Tibial nerve (tissue), 4 donors: Measurements from ENCODE around the gene CEP170B. TPM values are rescaled to one million over a fixed set of nuclear protein-coding genes. Genes with fewer than 3 reads are reported as not detected.

ENCODE experiments used
- DNase-seq, 2 donors: peaks; one replicate each; pipeline ENCODE4 v3.0.0-alpha.2; 2019; ENCODE audit warnings: low spot score in 2 of 2
- H3K27ac ChIP-seq, 4 donors: fragments of 200-600 bp; sonication (generic) in 3 of 4; one replicate each; pipeline ENCODE4 v1.5.1; 2017 to 2019; ENCODE audit warnings: mild to moderate bottlenecking in 1 of 4
- H3K27me3 ChIP-seq, 2 donors: fragments of 200-600 bp; sonication (generic) in 1 of 2; one replicate each; pipeline versions ENCODE4 v1.5.1 to v1.6.0; 2017 to 2019
- H3K36me3 ChIP-seq, 3 donors: fragments of 200-600 bp; sonication (generic); one replicate each; pipeline ENCODE4 v1.5.1; 2018 to 2019
- H3K4me1 ChIP-seq, 4 donors: fragments of 200-600 bp; sonication (generic) in 3 of 4; one replicate each; pipeline ENCODE4 v1.5.1; 2017 to 2019
- H3K4me3 ChIP-seq, 4 donors: fragments of 200-600 bp; sonication (generic) in 3 of 4; one replicate each; pipeline ENCODE4 v1.5.1; 2017 to 2019; ENCODE audit warnings: mild to moderate bottlenecking in 1 of 4, moderate library complexity in 1 of 4
- H3K9me3 ChIP-seq, 4 donors: fragments of 200-600 bp; sonication (generic) in 3 of 4; one replicate each; pipeline ENCODE4 v1.5.1; 2017 to 2019
- CTCF ChIP-seq, 5 experiments: fragments of 200-600 bp in 3 of 5; fragments of 450-650 bp in 2 of 5; sonication (generic) in 3 of 5; IDR thresholded peaks; one replicate each; pipeline ENCODE4 v1.5.1; 2016 to 2019; ENCODE audit warnings: antibody characterized with exemption in 5 of 5, mild to moderate bottlenecking in 3 of 5, moderate library complexity in 2 of 5
- EP300 ChIP-seq, 2 donors: sonication (generic); formaldehyde crosslinking; IDR thresholded peaks; one replicate each; pipeline ENCODE4 v1.6.1; 2017; ENCODE audit warnings: antibody characterized with exemption in 2 of 2, mild to moderate bottlenecking in 1 of 2
- POLR2A ChIP-seq, 2 donors: fragments of 450-650 bp; IDR thresholded peaks; one replicate each; pipeline ENCODE4 v1.6.1; 2017; ENCODE audit warnings: antibody characterized with exemption in 2 of 2, mild to moderate bottlenecking in 2 of 2, moderate library complexity in 2 of 2
- WGBS, 2 donors: methylation state at CpG; one replicate each; pipeline ENCODE4 v1.1.5; 2018; 5-methylcytosine and 5-hydroxymethylcytosine counted together
- total RNA-seq, 4 donors: library from RNA; depleted of rRNA; stranded (reverse); fragments of >200 nt; gene quantifications; one replicate each; pipeline ENCODE4 v1.1.0, GENCODE V29; 2016

The CEP170B gene
- total RNA-seq, 4 donors from 2014 or later = 10.1 to 36.3 (median 13.0) TPM

DNA sequence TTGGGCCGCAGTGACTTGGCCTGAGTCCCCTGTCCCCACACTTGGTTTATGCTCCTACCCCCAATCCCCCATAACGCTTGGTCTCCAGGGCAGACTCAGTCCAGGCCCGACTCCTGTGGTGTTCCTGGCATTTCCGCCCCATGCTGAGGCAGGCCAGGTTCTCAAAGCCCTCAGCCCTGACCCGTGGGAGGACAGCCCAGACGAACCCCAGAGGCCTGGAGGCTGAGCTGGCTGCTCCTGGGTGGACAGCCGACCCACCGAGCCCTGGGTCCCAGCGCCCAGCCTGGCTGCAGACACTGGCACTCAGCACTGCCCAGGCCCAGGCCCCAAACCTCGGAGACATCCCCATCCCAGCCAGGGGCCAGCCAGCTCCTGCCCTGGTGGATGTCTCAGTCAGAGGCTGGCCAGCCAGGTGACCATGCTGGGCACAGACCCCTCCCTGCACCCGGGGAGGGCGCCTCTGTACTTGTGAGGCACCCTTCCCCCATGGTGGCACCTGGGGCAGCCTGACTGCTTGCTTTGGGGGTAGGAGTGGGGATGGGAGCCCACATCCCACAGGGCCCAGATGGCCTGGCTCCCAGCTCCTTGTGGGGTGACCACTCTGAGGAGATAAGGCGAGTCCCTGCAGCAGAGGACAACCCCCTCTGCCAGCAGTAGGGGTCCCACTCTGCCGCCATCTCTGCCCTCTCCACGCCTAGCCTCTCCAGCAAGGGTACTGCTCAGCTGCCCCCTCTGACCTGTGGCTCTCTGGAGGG, 61.0 kb downstream of the CEP170B start:
- peaks cover 0 to 5% (median 0%) of the 10 kb centered on the region in 4 donors for H3K4me1 ChIP-seq
- H3K27ac ChIP-seq = peak overlapping the region in 1 of 4 donors; percentile 12
- no peaks in the 10 kb centered on the region for H3K36me3 ChIP-seq
- no peaks in the 10 kb centered on the region for H3K27me3 ChIP-seq
- TF ChIP-seq CTCF (IDR thresholded peaks at IDR 0.05) (no peak), EP300 (IDR thresholded peaks at IDR 0.05) (no peak), POLR2A (IDR thresholded peaks at IDR 0.05) (no peak)
- H3K9me3 ChIP-seq = peaks cover 0 to 16% (median 0%) of the 10 kb centered on the region in 4 donors
- no peak for DNase-seq
- no peak overlapping the region for H3K4me3 ChIP-seq
- WGBS, 2 donors = 76 to 77% methylated on average over 9 to 10 of the region's 15 CpGs

GRCh38 chr14:104926619-104927431, 61.8 kb downstream of the CEP170B start:
- no peak overlapping the region for H3K4me3 ChIP-seq
- H3K27ac ChIP-seq = no peak overlapping the region
- no peaks in the 10 kb centered on the region for H3K36me3 ChIP-seq
- peaks cover 0 to 16% (median 0%) of the 10 kb centered on the region in 4 donors for H3K9me3 ChIP-seq
- DNase-seq = no peak
- 66 to 69% methylated on average over 15 to 19 of the region's 21 CpGs for WGBS, 2 donors
- no peak for TF ChIP-seq EP300 (IDR thresholded peaks at IDR 0.05)
- TF ChIP-seq CTCF (IDR thresholded peaks at IDR 0.05) = no peak
- no peak for TF ChIP-seq POLR2A (IDR thresholded peaks at IDR 0.05)
- no peaks in the 10 kb centered on the region for H3K27me3 ChIP-seq
- peaks cover 0 to 8% (median under 1%) of the 10 kb centered on the region in 4 donors for H3K4me1 ChIP-seq

- no peak overlapping the region for H3K27ac ChIP-seq
- 54 to 60% methylated on average over 1 to 10 of the region's 10 CpGs for WGBS, 2 donors
- peaks cover 0 to 14% (median 4%) of the 10 kb centered on the region in 4 donors for H3K4me1 ChIP-seq
- no peaks in the 10 kb centered on the region for H3K27me3 ChIP-seq
- TF ChIP-seq CTCF (IDR thresholded peaks at IDR 0.05) (no peak), EP300 (IDR thresholded peaks at IDR 0.05) (no peak), POLR2A (IDR thresholded peaks at IDR 0.05) (no peak)
- peaks cover 0 to 16% (median 0%) of the 10 kb centered on the region in 4 donors for H3K9me3 ChIP-seq
- no peaks in the 10 kb centered on the region for H3K36me3 ChIP-seq
- no peak overlapping the region for H3K4me3 ChIP-seq
- no peak for DNase-seq
These were observed 62.4 kb downstream of the CEP170B start for GRCh38 chr14:104927432-104927816.

DNA sequence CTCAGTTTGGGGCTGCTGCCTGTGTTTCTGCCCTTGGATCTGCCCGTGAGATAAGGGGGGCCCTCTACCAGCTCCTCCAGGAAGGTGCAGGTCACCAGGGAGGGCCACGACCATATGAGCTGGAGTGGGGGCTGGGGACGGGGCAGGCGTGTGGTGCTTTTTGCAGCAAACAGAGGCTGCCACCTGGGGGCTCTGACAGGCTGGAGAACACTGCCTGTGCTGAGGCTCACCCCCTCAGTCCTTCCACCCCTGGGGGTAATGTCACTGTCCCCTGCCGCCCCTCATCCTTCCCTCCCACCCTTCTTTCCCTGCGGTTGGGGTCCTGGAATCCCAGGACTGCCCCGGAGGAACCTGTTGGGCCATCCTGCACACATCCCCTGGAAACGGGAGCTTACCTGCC, 62.8 kb downstream of the CEP170B start:
- H3K27ac ChIP-seq = no peak overlapping the region
- TF ChIP-seq EP300 (IDR thresholded peaks at IDR 0.05) (no peak), CTCF (IDR thresholded peaks at IDR 0.05) (no peak), POLR2A (IDR thresholded peaks at IDR 0.05) (no peak)
- WGBS, 2 donors = 66 to 78% methylated on average over 7 of the region's 8 CpGs
- H3K27me3 ChIP-seq = no peaks in the 10 kb centered on the region
- no peaks in the 10 kb centered on the region for H3K36me3 ChIP-seq
- H3K4me3 ChIP-seq = no peak overlapping the region
- H3K4me1 ChIP-seq = peaks cover 0 to 19% (median 9%) of the 10 kb centered on the region in 4 donors
- H3K9me3 ChIP-seq = peaks cover 0 to 16% (median 0%) of the 10 kb centered on the region in 4 donors
- no peak for DNase-seq
